HG02623 (cell line): ENCODE results near the gene ZSWIM4.
A peak's percentile ranks its signal among the peaks of the same experiment; 100 is the strongest.
"Not testable (repeated sequence)": the region's sequence is repeated elsewhere in the genome, so short reads cannot be mapped to it uniquely, and the experiment has no call there.

Source experiments
- ATAC-seq: cut with Tn5 transposase; IDR thresholded peaks from one replicate; pipeline ENCODE4 v1.9.1; 2021; ENCODE audit warnings: moderate library complexity; ENCODE audit not compliant: unreplicated experiment

Gene ZSWIM4

GRCh38 chr19:13794757-13795589 lies at the start of gene ZSWIM4:
TSS of gene ZSWIM4 (plus strand) at chr19:13795443. CDS start at chr19:13795649, 206 bp downstream.
- peak; percentile 93 for ATAC-seq

GRCh38 chr19:13747098-13747453 lies 48.2 kb upstream of the ZSWIM4 start:
- ATAC-seq: no peak

DNA sequence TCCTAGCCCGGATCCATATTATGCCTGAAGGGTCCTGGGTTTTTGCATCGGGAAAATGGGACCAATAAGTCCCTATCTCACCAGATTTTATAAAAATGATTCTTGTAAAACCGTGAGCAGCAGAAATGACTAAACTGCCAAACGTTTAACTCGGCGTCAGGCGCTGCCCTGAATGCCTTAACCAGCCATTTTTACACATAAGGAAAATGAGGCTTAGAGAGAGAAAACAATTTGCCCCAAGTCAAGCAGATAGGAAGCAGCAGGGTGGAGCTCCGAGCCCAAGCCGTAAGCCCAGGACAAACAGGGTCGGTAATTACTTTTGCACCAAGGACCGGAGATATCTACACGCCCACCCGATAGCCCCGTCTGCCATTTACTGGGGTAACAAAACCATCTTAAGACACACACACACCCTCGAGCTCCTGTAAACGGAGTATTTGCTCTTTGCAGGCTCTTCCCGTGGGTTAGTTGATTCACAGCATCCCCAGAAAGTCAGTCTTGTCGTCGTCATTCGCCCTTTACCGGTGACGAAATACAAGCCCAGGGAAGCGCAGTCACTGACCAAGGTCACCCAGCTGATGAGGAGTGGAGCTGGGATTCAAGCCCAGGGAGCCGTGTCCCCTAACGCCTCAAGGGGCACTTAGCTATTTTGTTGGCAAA lies 46.9 kb upstream of the ZSWIM4 start:
- ATAC-seq: no peak

DNA sequence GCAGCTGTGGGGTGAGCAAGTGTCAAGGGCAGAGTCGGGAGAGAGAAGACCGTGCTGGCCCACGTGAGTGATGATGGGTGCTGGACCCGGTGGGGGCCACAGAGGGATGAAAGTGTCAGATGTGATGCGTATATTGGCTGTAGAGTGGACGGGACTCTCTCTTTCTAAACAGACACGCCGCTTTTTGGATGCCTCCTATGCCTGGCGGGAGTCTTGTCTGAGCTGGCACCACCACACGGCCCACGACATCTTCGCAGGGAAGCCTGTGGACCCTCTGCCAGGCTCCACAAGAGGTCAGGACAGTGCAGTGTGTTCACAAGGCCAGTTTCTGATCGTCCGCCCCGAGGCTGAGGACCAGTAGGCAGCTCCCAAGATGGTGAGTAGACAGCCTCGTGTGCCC lies 43.8 kb upstream of the ZSWIM4 start:
- ATAC-seq: no peak

DNA sequence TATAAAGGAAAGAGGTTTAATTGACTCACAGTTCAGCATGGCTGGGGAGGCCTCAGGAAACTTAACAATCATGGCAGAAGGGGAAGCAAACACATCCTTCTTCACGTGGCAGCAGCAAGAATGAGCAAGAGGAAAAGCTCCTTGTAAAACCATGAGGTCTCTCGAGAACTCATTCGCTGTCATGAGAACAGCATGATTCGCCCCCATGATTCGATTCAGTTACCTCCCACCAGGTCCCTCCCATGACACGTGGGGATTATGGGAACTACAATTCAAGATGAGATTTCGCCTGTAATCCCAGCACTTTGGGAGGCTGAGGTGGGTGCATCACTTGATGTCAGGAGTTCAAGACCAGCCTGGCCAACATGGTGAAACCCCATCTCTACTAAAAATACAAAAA lies 41.6 kb upstream of the ZSWIM4 start:
- ATAC-seq: not testable (repeated sequence)

DNA sequence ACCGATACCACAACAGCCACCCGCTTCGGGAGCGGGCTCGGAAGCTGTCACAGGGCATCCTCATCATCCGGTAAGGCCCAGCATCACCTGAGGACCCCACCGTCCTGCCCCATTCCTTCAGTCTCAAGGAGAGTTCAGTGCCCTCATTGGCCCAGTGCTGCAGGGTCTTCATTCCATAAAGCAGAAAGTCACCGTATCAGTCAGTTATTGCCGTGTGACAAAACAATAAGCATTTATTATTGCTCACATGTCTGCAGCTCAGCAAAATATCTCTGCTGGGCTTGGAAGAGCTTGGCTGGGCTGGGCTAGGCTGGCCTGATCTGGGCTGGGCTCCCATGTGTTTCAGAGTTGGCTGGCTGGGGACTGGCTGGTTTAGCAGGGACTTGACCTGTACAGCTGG lies 39.0 kb upstream of the ZSWIM4 start:
- ATAC-seq: no peak

DNA sequence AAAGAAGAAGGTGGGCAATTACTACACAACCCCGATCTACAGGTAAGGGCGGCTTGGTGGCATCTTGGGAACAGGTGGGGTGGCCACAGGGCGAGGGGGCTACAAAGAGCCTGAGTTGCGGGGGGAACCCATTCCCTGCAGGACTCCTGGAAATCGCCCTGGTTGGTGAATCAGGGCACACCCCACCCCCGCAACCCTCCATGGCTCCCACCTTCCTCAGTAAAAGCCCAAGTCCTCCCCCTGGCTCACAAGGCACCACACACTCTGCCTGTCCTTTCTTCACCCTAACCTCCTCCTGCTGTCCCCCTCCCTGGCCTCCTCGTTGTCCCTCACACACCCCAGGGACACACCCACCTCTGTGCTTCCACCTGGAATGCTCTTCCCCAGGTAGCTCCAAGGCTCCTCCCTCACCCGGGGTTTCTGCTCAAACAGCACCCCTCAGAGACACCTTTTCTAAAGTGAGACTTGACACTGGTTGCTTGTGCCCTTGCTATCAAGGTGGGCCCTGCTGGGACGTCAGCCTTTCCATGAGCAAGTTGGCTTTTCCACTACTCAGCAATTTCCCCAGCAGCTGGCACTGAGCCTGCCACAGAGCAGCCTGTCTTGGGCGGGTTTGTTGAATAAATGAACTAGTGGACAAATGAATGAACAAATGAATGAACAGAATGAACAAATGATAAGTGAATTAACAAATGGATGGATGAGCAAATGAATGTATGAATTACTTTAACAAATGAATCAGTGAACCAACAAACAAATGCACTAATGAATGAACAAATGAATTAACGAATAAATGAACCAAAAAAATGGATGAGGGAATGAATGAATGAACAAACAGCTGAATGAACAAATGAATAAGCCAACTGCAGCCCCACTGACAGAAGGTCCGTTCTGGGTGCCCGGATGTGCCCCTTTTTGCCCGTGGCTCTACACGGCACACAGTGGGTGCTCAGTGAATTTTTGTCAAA lies 37.2 kb upstream of the ZSWIM4 start:
- ATAC-seq: no peak

GRCh38 chr19:13758795-13759194 lies 36.4 kb upstream of the ZSWIM4 start:
- no peak for ATAC-seq

DNA sequence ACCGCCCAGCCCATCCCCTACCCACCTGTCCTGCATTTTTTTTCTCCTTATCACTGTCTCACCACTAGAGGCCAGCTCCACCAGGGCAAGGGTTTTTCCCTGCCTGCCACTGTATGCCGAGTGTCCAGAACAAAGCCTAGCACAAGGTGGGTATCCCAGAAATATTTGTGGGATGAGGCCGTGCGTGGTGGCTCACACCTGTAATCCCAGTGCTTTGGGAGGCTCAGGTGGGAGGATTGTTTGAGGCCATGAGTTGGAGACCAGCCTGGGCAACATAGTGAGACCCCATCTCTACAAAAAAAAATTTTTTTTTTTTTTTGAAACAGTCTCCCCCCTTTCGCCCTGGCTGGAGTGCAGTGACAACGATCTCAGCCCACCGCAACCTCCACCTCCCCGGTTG lies 33.8 kb upstream of the ZSWIM4 start:
- no peak for ATAC-seq

DNA sequence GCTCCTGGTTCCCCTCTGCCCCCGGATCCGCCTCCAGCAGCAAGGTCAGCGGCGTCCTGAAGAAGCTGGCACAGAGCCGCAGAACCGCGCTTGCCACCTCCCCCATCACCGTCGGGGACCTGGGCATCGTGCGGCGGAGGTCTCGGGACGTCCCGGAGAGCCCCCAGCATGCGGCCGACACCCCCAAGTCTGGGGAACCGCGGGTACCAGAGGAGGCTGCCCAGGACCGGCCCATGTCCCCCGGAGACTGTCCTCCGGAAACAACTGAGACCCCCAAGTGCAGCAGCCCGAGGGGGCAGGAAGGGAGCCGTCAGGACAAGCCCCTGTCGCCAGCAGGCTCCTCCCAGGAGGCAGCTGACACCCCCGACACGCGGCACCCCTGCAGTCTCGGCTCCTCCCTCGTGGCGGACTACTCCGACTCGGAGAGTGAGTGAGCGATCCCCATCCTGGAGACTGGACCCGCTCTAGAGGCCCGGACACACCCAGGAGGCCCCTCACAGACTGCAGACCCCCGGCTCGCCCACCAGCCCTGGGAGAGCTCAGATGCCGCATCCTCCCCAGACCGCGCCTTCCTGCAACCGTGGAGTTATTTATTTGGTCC lies 32.5 kb upstream of the ZSWIM4 start:
- no peak for ATAC-seq

DNA sequence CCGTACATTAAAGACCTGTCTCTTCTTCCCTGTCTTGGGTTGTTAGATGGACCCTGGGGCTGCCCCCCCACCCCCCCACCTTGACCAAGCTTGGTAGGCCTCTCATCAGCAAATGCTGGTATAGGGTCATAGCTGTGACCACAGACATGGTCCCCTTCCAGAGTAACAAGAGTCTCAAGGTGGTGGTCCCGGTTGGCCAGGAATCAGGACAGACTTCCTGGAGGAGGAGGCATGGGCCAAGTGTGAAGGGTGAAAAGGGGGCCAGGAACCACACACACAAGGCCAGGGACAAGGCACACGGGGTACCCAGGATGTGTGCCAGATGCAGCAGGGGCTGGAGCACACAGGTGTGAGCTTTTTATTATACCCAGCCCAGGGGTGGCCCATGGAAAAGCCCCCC lies 32.0 kb upstream of the ZSWIM4 start:
- ATAC-seq: no peak

GRCh38 chr19:13764101-13764807 lies 31.0 kb upstream of the ZSWIM4 start, which contains the start of gene MRI1:
TSS of gene MRI1 (plus strand) at chr19:13764522. CDS start at chr19:13764589, 67 bp downstream.
- ATAC-seq: peak; percentile 55

DNA sequence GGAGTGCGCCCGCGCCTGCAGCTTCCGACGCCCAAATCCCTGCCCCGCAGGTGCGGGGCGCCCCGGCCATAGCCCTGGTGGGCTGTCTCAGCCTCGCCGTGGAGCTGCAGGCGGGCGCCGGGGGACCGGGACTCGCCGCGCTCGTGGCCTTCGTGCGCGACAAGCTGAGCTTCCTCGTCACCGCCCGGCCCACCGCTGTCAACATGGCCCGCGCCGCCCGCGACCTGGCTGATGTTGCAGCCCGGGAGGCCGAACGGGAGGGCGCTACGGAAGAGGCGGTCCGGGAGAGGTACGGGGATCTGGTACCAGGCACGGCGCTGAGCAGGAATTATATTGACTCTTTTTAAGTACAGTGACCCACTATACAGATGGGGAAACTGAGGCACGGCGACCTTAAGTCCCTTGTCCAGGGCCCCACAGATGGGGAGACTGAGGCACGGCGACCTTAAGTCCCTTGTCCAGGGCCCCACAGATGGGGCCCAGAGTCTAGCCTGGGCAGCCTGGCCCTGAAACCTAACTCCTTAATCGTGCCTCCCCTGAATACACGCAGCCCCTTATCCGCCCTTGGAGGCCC lies 30.3 kb upstream of the ZSWIM4 start:
- no peak for ATAC-seq

- no peak for ATAC-seq
Measured at GRCh38 chr19:13765395-13766094, 29.7 kb upstream of the ZSWIM4 start.

DNA sequence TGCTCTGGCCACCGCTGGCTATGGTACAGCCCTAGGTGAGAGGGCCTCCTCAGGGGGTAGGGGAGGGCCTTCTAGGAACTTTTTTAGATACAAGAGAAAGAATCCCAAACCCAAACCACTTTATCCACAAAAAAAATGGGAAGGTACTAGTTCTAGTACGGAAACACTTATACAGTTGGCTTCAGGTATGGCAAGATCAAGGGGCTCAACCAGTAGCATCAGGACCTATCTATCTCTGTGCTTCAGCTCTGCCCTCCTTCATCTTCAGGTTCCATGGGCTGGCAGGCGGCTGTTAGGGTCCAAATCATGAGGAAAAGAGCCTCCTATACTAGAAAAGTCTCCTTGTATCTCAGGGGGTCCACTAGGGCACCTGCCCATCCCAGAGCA lies 29.2 kb upstream of the ZSWIM4 start:
- no peak for ATAC-seq

GRCh38 chr19:13768510-13768909 lies 26.7 kb upstream of the ZSWIM4 start:
- ATAC-seq: no peak

DNA sequence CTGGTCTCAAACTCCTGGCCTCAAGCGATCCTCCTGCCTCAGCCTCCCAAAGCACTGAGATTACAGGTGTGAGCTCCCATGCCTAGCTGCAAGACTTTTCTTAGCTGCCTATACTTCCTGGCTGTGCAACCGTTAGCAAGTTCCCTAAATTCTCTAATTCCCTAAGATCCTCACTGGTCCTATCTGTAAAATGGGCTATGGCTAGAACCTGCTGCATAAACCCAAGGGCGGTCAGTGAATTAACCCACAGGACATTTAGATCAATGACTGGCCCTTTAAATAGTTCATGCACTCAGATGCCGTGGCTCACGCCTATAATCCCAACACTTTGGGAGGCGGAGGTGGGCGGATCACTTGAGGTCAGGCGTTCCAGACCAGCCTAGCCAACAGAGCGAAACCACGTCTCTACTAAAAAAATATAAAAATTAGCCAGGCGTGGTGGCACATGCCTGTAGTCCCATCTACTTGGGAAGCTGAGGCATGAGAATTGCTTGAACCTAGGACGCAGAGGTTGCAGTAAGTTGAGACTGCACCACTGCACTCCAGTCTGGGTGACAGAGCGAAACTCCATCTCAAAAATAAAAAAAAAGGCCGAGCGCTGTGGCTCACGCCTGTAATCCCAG lies 25.1 kb upstream of the ZSWIM4 start:
- ATAC-seq: no peak

- peak; percentile 90 for ATAC-seq
Measured at GRCh38 chr19:13774217-13775191, 20.7 kb upstream of the ZSWIM4 start, which contains the start of gene C19orf53. TSS of gene C19orf53 (plus strand) at chr19:13774456. CDS start at chr19:13774478, 22 bp downstream.
